GM19455 (cell line): ENCODE results near the gene MFN2.
"Not testable (repeated sequence)": the region's sequence is repeated elsewhere in the genome, so short reads cannot be mapped to it uniquely, and the experiment has no call there.

Experiments used
- ATAC-seq: cut with Tn5 transposase; IDR thresholded peaks from one replicate; pipeline ENCODE4 v1.9.1; 2021; ENCODE audit not compliant: unreplicated experiment

The MFN2 gene

GRCh38 chr1:11997081-11997850 is 17.0 kb downstream of the MFN2 start:
- no peak for ATAC-seq

GRCh38 chr1:11998636-11999035 is 18.4 kb downstream of the MFN2 start:
- no peak for ATAC-seq

GRCh38 chr1:11999236-11999635 is 19.0 kb downstream of the MFN2 start:
- ATAC-seq = no peak

GRCh38 chr1:12001249-12001917 is 21.1 kb downstream of the MFN2 start:
- no peak for ATAC-seq

- ATAC-seq = no peak
Measured at GRCh38 chr1:12001996-12002493, 21.8 kb downstream of the MFN2 start.

GRCh38 chr1:12003762-12004161 is 23.5 kb downstream of the MFN2 start:
- no peak for ATAC-seq

- ATAC-seq = no peak
Measured at GRCh38 chr1:12005488-12006166, 25.4 kb downstream of the MFN2 start.

GRCh38 chr1:12006167-12006921 is 26.1 kb downstream of the MFN2 start:
- ATAC-seq = no peak

- ATAC-seq = no peak
Measured at GRCh38 chr1:12007204-12007603, 27.0 kb downstream of the MFN2 start.

- ATAC-seq = not testable (repeated sequence)
Measured at GRCh38 chr1:12008355-12008754, 28.1 kb downstream of the MFN2 start.

GRCh38 chr1:12009318-12009947 is 29.2 kb downstream of the MFN2 start:
- no peak for ATAC-seq

GRCh38 chr1:12010746-12011570 is 30.7 kb downstream of the MFN2 start:
- ATAC-seq = no peak

GRCh38 chr1:12011998-12012397 is 31.8 kb downstream of the MFN2 start:
- ATAC-seq = no peak

GRCh38 chr1:12012560-12013316 is 32.5 kb downstream of the MFN2 start:
- ATAC-seq = no peak

GRCh38 chr1:12014141-12014991 is 34.1 kb downstream of the MFN2 start:
- ATAC-seq = no peak

- ATAC-seq = no peak
Measured at GRCh38 chr1:12015001-12015491, 34.8 kb downstream of the MFN2 start.

- no peak for ATAC-seq
Measured at GRCh38 chr1:12015499-12015898, 35.3 kb downstream of the MFN2 start.

- ATAC-seq = no peak
Measured at GRCh38 chr1:12016182-12016581, 35.9 kb downstream of the MFN2 start.
